Nephron (organoid): ENCODE measurements around the gene NOL4L.

Experiments
- H3K27ac Mint-ChIP-seq, 3 experiments: 2 replicates each; pipeline ENCODE4 v1.8.0; 2020; ENCODE audit warnings: mixed read lengths in 3 of 3, mild to moderate bottlenecking in 2 of 3, moderate library complexity in 1 of 3
- H3K27me3 Mint-ChIP-seq: 2 replicates; pipeline ENCODE4 v1.8.0; 2021; ENCODE audit warnings: low read depth, mild to moderate bottlenecking, moderate library complexity, mixed read lengths
- H3K36me3 Mint-ChIP-seq: 2 replicates; pipeline ENCODE4 v1.8.0; 2020; ENCODE audit warnings: low read depth, mixed read lengths
- H3K4me1 Mint-ChIP-seq: 2 replicates; pipeline ENCODE4 v1.8.0; 2020; ENCODE audit warnings: mixed read lengths
- H3K4me3 Mint-ChIP-seq, 3 experiments: 2 replicates each; pipeline ENCODE4 v1.8.0; 2020; ENCODE audit warnings: mild to moderate bottlenecking in 3 of 3, mixed read lengths in 3 of 3, moderate library complexity in 2 of 3
- H3K9me3 Mint-ChIP-seq: 2 replicates; pipeline ENCODE4 v1.8.0; 2020; ENCODE audit warnings: mixed read lengths
- TF ChIP-seq, protein P1 (sequence below), 3 experiments: fragments of 200-600 bp; sonication (generic); IDR thresholded peaks; one replicate each; pipeline ENCODE4 v1.5.0; 2021; ENCODE audit warnings: antibody characterized with exemption in 3 of 3; ENCODE audit not compliant: unreplicated experiment in 3 of 3

The NOL4L gene

DNA sequence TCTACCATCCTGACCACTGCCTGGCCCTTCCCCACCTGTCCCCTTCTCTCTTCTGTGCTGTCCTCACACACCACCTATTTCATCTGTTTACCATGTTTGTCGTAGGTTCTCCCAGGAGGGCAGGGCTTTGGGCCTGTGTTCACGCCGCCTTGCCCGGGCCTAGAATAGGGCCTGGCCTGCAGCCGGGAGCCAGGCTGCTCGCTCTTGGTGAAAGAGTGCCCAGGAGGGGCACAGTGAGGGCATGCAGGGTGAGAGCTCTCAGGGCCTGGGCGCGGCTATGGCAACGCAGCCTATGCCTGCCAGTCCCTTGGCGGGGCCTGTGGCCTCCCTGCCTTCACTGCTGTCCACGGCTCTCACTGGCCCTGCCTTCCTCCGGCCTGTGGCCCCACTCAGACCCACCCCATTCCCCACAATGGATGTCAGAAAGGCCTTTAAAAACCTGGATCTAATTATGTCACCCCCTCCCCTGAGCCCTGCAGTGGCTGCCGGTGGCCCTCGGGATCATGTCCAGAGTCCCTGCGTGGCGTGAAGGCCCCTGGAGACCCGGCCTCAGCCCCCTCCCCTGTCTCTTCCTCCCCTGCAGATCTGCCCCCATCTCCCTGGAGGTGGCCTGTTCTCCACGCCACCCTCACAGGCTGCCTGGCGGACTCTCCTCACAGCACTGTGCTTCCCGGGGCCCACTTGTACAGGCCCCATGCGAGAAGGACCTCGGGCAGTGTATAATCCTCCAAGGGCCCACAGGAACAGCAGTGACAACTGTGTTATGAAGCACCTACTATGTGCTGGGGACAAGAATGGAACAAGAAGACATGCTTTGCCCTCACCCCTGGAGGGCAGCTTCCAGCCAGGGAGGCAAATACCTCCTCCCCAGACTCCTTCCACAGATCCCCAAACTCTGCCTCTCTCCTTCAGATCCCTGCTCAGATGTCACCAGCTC, 22.9 kb upstream of the NOL4L start:
- Mint-ChIP-seq H3K4me1 (peaks cover 23% of the 10 kb centered on the region), H3K36me3 (no peaks in the 10 kb centered on the region), H3K27me3 (peaks cover 23% of the 10 kb centered on the region), H3K9me3 (no peaks in the 10 kb centered on the region), H3K4me3 (no peak overlapping the region), H3K27ac (peak overlapping the region in 2 of 3 experiments; percentile 3 to 5)
- TF ChIP-seq, protein P1, sequence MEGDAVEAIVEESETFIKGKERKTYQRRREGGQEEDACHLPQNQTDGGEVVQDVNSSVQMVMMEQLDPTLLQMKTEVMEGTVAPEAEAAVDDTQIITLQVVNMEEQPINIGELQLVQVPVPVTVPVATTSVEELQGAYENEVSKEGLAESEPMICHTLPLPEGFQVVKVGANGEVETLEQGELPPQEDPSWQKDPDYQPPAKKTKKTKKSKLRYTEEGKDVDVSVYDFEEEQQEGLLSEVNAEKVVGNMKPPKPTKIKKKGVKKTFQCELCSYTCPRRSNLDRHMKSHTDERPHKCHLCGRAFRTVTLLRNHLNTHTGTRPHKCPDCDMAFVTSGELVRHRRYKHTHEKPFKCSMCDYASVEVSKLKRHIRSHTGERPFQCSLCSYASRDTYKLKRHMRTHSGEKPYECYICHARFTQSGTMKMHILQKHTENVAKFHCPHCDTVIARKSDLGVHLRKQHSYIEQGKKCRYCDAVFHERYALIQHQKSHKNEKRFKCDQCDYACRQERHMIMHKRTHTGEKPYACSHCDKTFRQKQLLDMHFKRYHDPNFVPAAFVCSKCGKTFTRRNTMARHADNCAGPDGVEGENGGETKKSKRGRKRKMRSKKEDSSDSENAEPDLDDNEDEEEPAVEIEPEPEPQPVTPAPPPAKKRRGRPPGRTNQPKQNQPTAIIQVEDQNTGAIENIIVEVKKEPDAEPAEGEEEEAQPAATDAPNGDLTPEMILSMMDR (IDR thresholded peaks at IDR 0.05; ENCODE audit: unreplicated experiment in 3 of 3): no peak

- Mint-ChIP-seq H3K27me3 (peaks cover 23% of the 10 kb centered on the region), H3K9me3 (no peaks in the 10 kb centered on the region), H3K36me3 (no peaks in the 10 kb centered on the region), H3K4me3 (no peak overlapping the region), H3K4me1 (peaks cover 23% of the 10 kb centered on the region), H3K27ac (no peak overlapping the region)
- TF ChIP-seq, protein P1 (IDR thresholded peaks at IDR 0.05; ENCODE audit: unreplicated experiment in 3 of 3): no peak
Measured at GRCh38 chr20:32607324-32607723, 22.2 kb upstream of the NOL4L start.

- H3K36me3 Mint-ChIP-seq: no peaks in the 10 kb centered on the region
- no peak overlapping the region for H3K4me3 Mint-ChIP-seq
- no peaks in the 10 kb centered on the region for H3K9me3 Mint-ChIP-seq
- peaks cover 21% of the 10 kb centered on the region for H3K4me1 Mint-ChIP-seq
- H3K27me3 Mint-ChIP-seq: peaks cover 21% of the 10 kb centered on the region
- no peak overlapping the region for H3K27ac Mint-ChIP-seq
- TF ChIP-seq, protein P1 (IDR thresholded peaks at IDR 0.05; ENCODE audit: unreplicated experiment in 3 of 3): no peak
Measured at GRCh38 chr20:32606790-32607189, 21.7 kb upstream of the NOL4L start.

DNA sequence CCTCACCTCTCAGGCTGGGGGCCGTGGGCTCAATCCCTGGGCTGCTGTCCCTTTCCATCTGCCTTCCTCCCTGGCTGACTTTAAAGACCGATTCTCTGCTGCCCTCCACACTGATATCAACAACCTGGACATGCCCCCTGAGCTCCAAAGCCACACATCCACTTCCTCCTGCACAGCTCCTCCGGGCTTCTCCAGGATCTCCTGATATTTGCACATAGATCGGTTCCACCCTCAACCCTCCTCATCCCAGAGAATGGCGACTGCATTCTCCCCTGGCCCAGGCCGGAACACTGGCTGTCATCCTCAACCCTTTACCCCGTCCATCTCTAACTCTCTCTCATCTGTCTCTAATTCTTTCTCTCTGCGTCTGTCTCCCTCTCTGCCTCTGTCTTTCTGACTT, 21.0 kb upstream of the NOL4L start:
- no peaks in the 10 kb centered on the region for H3K36me3 Mint-ChIP-seq
- TF ChIP-seq, protein P1 (IDR thresholded peaks at IDR 0.05; ENCODE audit: unreplicated experiment in 3 of 3): no peak
- peaks cover 17% of the 10 kb centered on the region for H3K27me3 Mint-ChIP-seq
- H3K4me1 Mint-ChIP-seq: peaks cover 16% of the 10 kb centered on the region
- H3K4me3 Mint-ChIP-seq: no peak overlapping the region
- no peaks in the 10 kb centered on the region for H3K9me3 Mint-ChIP-seq
- H3K27ac Mint-ChIP-seq: no peak overlapping the region

GRCh38 chr20:32605167-32605656, 20.1 kb upstream of the NOL4L start:
- TF ChIP-seq, protein P1 (IDR thresholded peaks at IDR 0.05; ENCODE audit: unreplicated experiment in 3 of 3): no peak
- H3K27me3 Mint-ChIP-seq: peaks cover 16% of the 10 kb centered on the region
- H3K27ac Mint-ChIP-seq: peak overlapping the region in 1 of 3 experiments; percentile 58
- no peak overlapping the region for H3K4me3 Mint-ChIP-seq
- H3K36me3 Mint-ChIP-seq: no peaks in the 10 kb centered on the region
- H3K4me1 Mint-ChIP-seq: peaks cover 14% of the 10 kb centered on the region
- no peaks in the 10 kb centered on the region for H3K9me3 Mint-ChIP-seq
